ENCODE measurements around the gene CRYM. TPM values are rescaled to one million over a fixed set of nuclear protein-coding genes. Genes with fewer than 3 reads are reported as not detected.

The CRYM gene
- total RNA-seq, 1 experiment from 2014 or later: 4.9 TPM

DNA sequence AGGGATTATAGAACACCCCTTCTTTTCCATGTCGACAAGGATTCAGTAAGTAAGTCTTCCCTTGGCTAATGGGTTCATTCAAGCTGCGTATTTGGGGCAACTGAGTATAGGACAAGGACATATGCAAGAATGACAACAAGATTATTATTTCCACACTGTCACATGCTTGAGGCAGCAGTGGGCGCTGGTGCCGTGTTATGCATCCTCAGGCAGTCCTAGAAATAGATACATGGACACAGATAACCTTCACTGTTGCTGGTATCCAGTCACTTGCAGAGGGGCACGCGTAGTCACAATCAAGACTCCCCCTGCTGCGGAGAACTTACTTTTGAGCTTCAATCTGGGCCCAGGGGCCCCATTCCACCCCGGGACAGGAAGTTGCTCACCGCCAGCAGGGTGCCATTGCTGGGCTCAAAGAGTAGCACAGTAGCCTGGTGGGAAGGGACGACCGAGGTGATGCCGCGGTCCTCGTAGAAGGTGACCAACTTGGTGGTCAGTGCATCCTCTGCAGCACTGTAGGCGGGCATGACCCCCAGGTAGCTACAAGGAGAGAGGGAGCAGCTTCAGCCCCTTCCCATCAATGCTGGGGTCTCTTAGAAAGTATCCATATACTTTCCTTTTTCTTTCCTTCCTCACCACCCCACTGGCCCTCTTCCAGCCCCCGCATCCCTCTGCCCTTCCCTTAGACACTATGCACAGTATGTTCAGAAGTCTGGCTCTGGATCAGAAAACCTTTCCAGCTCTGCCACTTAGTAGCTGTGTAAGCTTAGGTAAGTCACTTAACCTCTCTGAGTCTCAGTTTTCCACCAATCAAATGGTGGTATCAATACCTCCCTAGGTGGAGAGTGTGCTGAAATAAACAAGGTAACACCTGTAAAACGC is 804 bp downstream of the CRYM start:
- ATAC-seq: peak; percentile 48
- no TSS peak for BruUV-seq (replicated peaks)
- H3K9me2 ChIP-seq (ENCODE audit: insufficient read depth): no peaks in the 10 kb centered on the region
- no peak for DNase-seq (ENCODE audit: low read depth, low spot score)
- POLR2A ChIA-PET: no interaction called here
- no peaks in the 10 kb centered on the region for H3K36me3 ChIP-seq (ENCODE audit: control insufficient read depth in 1 of 2, insufficient read depth in 2 of 2, low read length in 2 of 2)
- 0 out of 2 replicates have a peak overlapping the region, but pooled peaks have one; percentile 55 for H3K9ac ChIP-seq (ENCODE audit: low read length)
- no peaks in the 10 kb centered on the region; the same call in 1 of the 2 replicates for H3K27me3 ChIP-seq (ENCODE audit: insufficient read depth, low read length)
- H2AFZ ChIP-seq (ENCODE audit: low read depth, low read length, poor library complexity, severe bottlenecking): peak overlapping the region; percentile 81
- intact Hi-C loops (cut with micrococcal nuclease): no loop called here
- RAD21 ChIA-PET (ENCODE audit: low non-redundant PET in 1 of 2, low total read pairs in 2 of 2, uncharacterized antibody in 2 of 2, unreplicated experiment in 2 of 2): interaction anchor here in 1 of 2 experiments (1.0 kb wide), 1 partner anchor 88 kb away, joined by 3 read pairs; no protein-coding TSS in a partner anchor
- peak overlapping the region; percentile 100 for H3K4me2 ChIP-seq (ENCODE audit: low read length)
- no peaks in the 10 kb centered on the region for H3K9me3 ChIP-seq (ENCODE audit: control insufficient read depth in 1 of 2, insufficient read depth in 1 of 2, low read depth in 1 of 2, low read length in 2 of 2)
- no peak overlapping the region for H3K27ac ChIP-seq (ENCODE audit: low read depth, low read length)
- H3K4me1 ChIP-seq (ENCODE audit: control insufficient read depth in 1 of 2, insufficient read depth in 2 of 2, low read length in 2 of 2): peaks cover 0 to 18% of the 10 kb centered on the region in 2 experiments; a peak in 1 of 4 replicates
- no peaks in the 10 kb centered on the region for H4K20me1 ChIP-seq (ENCODE audit: insufficient read depth)
- H3K4me3 ChIP-seq (replicated peaks in 1 of 2; ENCODE audit: low read depth in 1 of 2, low read length in 2 of 2): peak overlapping the region; percentile 44 to 67
- CTCF ChIA-PET: interaction anchor here (3.3 kb wide), 1 partner anchor 89 kb away, joined by 22 read pairs; no protein-coding TSS in a partner anchor
- H3K79me2 ChIP-seq (ENCODE audit: insufficient read depth, low read length): no peaks in the 10 kb centered on the region
- TF ChIP-seq SP1 (IDR thresholded peaks at IDR 0.05; ENCODE audit: low read depth): no peak
- TF ChIP-seq POLR2AphosphoS5 (IDR thresholded peaks at IDR 0.05; ENCODE audit: low read depth, low read length): no peak
- no peak for TF ChIP-seq CBX3 (IDR thresholded peaks at IDR 0.05; ENCODE audit: low read depth)
- no peak for TF ChIP-seq EZH2 (IDR thresholded peaks at IDR 0.05)
- TF ChIP-seq, protein P1, sequence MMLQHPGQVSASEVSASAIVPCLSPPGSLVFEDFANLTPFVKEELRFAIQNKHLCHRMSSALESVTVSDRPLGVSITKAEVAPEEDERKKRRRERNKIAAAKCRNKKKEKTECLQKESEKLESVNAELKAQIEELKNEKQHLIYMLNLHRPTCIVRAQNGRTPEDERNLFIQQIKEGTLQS (IDR thresholded peaks at IDR 0.05): no peak
- no peak for TF ChIP-seq YY1 (IDR thresholded peaks at IDR 0.05; ENCODE audit: extremely low read depth, insufficient replicate concordance, low read depth, low read length)
- no peak for TF ChIP-seq ZFX (IDR thresholded peaks at IDR 0.05)
- TF ChIP-seq, protein P2, sequence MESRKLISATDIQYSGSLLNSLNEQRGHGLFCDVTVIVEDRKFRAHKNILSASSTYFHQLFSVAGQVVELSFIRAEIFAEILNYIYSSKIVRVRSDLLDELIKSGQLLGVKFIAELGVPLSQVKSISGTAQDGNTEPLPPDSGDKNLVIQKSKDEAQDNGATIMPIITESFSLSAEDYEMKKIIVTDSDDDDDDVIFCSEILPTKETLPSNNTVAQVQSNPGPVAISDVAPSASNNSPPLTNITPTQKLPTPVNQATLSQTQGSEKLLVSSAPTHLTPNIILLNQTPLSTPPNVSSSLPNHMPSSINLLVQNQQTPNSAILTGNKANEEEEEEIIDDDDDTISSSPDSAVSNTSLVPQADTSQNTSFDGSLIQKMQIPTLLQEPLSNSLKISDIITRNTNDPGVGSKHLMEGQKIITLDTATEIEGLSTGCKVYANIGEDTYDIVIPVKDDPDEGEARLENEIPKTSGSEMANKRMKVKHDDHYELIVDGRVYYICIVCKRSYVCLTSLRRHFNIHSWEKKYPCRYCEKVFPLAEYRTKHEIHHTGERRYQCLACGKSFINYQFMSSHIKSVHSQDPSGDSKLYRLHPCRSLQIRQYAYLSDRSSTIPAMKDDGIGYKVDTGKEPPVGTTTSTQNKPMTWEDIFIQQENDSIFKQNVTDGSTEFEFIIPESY (IDR thresholded peaks at IDR 0.05; ENCODE audit: extremely low read depth, insufficient replicate concordance, low read length): no peak
- TF ChIP-seq ZNF274 (IDR thresholded peaks at IDR 0.05; ENCODE audit: low read depth, low read length): no peak
- no peak for TF ChIP-seq POLR2A (IDR thresholded peaks at IDR 0.05; ENCODE audit: borderline replicate concordance, extremely low read depth, insufficient read depth, insufficient read length)
- TF ChIP-seq TCF7L2 (IDR thresholded peaks at IDR 0.05; ENCODE audit: borderline replicate concordance, extremely low read depth, insufficient read depth, insufficient read length): no peak
- no peak for TF ChIP-seq JUND (IDR thresholded peaks at IDR 0.05)
